HG03469 (cell line): ENCODE measurements around the gene LRTM2.

Source experiments
- ATAC-seq: cut with Tn5 transposase; IDR thresholded peaks from one replicate; pipeline ENCODE4 v1.9.1; 2021; ENCODE audit warnings: mild to moderate bottlenecking, moderate library complexity, moderate number of reproducible peaks; ENCODE audit not compliant: unreplicated experiment

Gene LRTM2

DNA sequence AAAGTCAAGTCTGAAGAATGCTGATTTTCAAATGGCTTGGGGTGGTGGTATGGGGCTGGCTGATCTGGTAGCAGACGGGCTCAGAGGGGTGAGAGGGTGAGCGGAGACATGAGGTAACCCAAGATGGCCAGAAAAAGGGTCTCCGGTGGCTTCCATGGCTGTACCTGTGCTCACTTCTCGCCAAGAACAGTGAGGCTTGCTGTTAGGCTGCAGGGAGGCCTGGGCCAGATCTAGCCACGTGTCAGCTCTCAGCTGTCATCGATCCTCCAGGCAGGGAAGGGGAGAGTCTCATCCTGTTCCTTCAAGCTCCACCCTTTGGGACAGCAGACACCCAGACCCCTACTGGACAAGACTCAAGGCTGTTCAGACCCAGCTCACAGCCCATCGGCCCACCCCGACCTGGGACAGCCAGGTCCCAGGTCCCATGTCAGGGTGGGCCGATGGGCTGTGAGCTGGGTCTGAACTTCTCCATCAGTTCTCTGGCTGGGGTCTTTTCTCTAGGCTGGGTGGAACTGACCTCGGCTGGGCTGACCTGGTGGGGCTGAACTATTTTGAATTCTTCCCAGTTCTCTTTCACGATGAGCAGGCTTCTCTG, 9.0 kb downstream of the LRTM2 start:
- no peak for ATAC-seq

- ATAC-seq: no peak
These were observed 10.1 kb downstream of the LRTM2 start for GRCh38 chr12:1830401-1830845.

DNA sequence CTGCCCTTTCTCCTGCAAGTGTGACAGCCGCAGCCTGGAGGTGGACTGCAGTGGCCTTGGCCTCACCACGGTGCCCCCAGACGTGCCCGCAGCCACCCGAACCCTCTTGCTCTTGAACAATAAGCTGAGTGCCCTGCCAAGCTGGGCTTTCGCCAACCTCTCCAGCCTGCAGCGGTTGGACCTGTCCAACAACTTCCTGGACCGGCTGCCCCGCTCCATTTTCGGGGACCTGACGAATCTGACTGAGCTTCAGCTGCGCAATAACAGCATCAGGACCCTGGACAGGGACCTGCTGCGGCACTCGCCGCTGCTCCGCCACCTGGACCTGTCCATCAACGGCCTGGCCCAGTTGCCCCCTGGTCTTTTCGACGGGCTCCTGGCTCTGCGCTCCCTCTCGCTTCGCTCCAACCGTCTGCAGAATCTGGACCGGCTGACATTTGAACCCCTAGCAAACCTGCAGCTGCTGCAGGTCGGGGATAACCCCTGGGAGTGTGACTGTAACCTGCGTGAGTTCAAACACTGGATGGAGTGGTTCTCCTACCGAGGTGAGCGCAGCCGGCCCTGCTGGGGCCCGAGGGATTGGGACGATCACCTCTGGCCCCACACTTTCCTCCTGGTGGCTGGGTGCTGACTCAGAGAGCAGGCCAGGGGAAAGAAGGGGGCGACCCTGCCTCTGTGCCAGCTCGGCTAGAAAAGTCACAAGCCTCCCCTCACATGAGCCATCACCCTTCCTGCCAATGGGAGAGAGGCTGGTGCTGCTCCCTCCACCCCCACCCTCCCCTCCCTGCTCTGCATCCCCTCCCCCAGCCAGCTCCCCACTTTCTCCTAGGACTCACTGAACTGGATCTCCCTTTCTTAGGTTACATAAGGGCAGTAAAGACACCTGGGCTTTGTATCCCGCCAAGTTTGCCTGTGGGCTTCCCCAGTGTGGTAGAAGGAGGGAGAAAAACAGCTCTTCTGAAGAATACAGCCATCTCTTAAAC, 10.9 kb downstream of the LRTM2 start:
- no peak for ATAC-seq

DNA sequence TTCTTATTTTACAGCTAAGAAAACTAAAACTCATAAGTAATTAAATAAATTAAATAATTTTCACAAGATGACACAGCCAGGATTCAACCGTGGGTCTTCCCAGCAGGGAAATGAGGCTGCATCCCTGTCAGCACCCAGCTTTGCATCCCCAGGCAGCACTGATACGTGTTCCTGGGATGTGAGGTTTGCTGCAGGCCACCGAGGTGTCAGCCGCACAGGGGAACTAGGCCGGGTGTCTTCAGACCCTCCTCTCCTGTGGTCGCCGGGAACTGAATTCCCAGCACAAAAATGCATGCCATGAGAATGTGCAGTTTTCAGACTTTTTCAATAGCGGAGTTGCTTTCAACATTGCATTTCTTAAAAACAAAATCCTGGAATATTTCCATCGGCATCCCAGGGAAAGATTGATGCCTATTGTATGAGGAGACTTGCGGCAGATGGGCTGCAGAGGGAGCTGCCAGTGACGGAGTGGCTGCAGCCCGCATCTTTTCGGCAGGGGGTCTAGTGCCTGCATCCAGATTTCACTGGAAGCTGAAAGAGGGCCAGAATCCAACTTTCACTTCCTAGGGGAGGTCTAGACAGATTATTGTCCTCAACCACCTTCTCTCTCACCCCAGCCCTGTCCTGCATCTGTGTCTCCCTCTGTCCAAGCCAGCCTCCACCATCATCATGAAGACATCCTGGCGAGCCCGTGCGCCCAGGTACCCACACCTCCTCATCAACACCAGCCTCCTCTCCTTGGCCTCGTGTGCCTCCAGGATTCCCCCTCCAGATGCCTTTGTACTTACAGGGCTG, 12.6 kb downstream of the LRTM2 start:
- no peak for ATAC-seq

GRCh38 chr12:1833596-1834028, 13.2 kb downstream of the LRTM2 start:
- ATAC-seq: no peak

DNA sequence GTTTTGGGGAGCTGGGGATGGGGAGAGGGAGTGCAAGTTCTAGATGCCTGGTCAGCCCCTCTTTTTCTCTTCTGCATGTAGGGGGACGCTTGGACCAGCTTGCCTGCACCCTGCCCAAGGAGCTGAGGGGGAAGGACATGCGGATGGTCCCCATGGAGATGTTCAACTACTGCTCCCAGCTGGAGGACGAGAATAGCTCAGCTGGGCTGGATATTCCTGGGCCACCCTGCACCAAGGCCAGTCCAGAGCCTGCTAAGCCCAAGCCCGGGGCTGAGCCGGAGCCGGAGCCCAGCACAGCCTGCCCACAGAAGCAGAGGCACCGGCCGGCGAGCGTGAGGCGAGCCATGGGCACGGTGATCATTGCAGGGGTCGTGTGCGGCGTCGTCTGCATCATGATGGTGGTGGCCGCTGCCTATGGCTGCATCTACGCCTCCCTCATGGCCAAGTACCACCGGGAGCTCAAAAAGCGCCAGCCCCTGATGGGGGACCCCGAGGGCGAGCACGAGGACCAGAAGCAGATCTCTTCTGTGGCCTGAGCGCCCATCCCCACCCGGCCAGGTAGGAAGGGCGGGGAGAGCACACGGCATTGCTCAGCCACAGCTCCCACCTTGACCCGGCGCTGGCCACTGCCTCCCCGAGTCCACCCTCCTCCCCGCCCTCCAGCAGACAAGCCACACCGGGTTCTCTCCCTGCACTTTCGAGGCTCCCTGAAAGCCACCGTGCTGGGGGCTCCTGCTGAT, 14.0 kb downstream of the LRTM2 start:
- no peak for ATAC-seq

- no peak for ATAC-seq
These were observed 15.1 kb downstream of the LRTM2 start for GRCh38 chr12:1835211-1836131.

- no peak for ATAC-seq
These were observed 16.0 kb downstream of the LRTM2 start for GRCh38 chr12:1836241-1836803.

GRCh38 chr12:1836854-1837421, 16.6 kb downstream of the LRTM2 start:
- ATAC-seq: no peak

DNA sequence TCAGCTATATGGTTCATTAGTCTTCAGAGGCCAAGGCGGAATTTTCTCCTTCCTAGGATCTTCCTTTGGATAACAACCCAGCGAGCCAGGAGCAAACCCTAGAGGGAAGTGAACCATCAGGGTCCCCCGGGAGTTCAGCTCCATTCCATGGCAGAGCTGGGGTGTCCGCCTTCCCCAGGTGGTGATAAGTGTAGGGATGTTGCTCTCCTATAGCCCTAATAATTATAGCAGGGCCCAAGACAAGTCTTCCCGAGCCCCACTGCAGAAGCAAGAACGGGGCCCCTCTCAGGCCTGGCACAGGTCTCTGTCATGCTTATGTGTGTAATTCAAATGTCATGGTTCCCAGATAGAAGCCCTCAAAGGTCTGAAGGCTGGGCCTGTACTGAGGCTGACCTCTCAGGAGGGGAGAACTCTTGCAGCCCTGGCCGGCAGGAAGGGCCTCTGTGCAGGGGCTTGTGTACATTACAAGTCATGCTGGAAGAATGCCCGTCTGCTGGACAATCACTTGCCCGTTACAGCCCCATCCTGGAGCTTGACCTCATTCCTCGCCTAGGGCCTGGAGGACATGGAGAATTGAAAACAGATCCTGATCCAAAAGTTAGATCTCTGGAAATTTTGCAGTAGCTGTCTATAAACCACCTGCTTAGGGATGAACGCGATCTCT, 17.3 kb downstream of the LRTM2 start:
- no peak for ATAC-seq

- no peak for ATAC-seq
These were observed 18.0 kb downstream of the LRTM2 start for GRCh38 chr12:1838205-1838993.

GRCh38 chr12:1838994-1839365, 18.6 kb downstream of the LRTM2 start:
- no peak for ATAC-seq

DNA sequence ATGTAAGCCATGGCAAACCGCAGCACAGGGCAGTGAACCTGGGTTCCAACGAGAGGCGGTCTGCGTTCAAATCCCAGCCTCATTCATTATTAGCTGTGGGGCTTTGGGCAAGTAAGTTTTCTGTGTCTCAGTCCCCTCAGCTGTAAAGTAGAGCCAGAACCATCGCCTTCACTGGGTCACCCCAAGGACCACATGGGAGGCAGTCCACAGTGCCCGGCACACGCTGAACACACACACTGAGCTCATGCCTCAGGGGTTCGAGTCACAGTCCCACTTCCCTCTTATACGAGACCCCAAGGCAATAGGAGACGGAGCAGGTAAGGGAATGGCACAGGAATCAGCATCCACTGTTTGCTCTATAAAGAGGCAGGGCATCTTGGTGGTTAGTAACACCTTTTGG, 19.1 kb downstream of the LRTM2 start:
- no peak for ATAC-seq

GRCh38 chr12:1839956-1840951, 19.9 kb downstream of the LRTM2 start:
- ATAC-seq: no peak

GRCh38 chr12:1840981-1841425, 20.6 kb downstream of the LRTM2 start:
- no peak for ATAC-seq

- no peak for ATAC-seq
These were observed 21.3 kb downstream of the LRTM2 start for GRCh38 chr12:1841586-1842182.
